GM23338 (cell line): Measurements from ENCODE around the gene RELL1. TPM values are rescaled to one million over a fixed set of nuclear protein-coding genes. Genes with fewer than 3 reads are reported as not detected.

Source experiments
- ATAC-seq: fragments of 200-7000 bp; cut with Tn5 transposase; 3 replicates; pipeline ENCODE4 v1.9.1; 2020
- DNase-seq: peaks from one replicate; pipeline ENCODE4 v3.0.0-alpha.2; 2015; ENCODE audit warnings: low spot score
- H2AFZ ChIP-seq: fragments of 200-600 bp; sonication (generic); 2 replicates; pipeline ENCODE4 v1.8.0; 2016; ENCODE audit warnings: antibody characterized with exemption, mild to moderate bottlenecking, moderate library complexity
- H3F3A ChIP-seq: fragments of 200-600 bp; sonication (generic); replicated peaks from 2 replicates; pipeline ENCODE4 v1.8.0; 2017; ENCODE audit warnings: antibody characterized with exemption, mixed run types, low read depth
- H3K27ac ChIP-seq: fragments of 200-600 bp; sonication (generic); 2 replicates; pipeline ENCODE4 v1.6.1; 2016; ENCODE audit warnings: low read depth
- H3K27me3 ChIP-seq: fragments of 200-600 bp; sonication (generic); 2 replicates; pipeline ENCODE4 v1.8.0; 2016; ENCODE audit warnings: mild to moderate bottlenecking, mixed run types, moderate library complexity; ENCODE audit not compliant: insufficient read depth
- H3K36me3 ChIP-seq: fragments of 200-600 bp; sonication (generic); 2 replicates; pipeline ENCODE4 v1.8.0; 2016; ENCODE audit warnings: mild to moderate bottlenecking; ENCODE audit not compliant: insufficient read depth
- H3K4me1 ChIP-seq: fragments of 200-600 bp; sonication (generic); 2 replicates; pipeline ENCODE4 v1.8.0; 2016; ENCODE audit warnings: mild to moderate bottlenecking, moderate library complexity; ENCODE audit not compliant: insufficient read depth
- H3K4me2 ChIP-seq: fragments of 200-600 bp; sonication (generic); 2 replicates; pipeline ENCODE4 v1.7.1; 2017; ENCODE audit warnings: mixed run types
- H3K4me3 ChIP-seq: fragments of 200-600 bp; sonication (generic); 2 replicates; pipeline ENCODE4 v1.6.1; 2016; ENCODE audit warnings: mixed run types
- H3K79me2 ChIP-seq: fragments of 200-600 bp; sonication (generic); replicated peaks from 2 replicates; pipeline ENCODE4 v1.8.0; 2017; ENCODE audit warnings: mild to moderate bottlenecking; ENCODE audit not compliant: insufficient read depth
- H3K9me2 ChIP-seq: fragments of 200-600 bp; sonication (generic); 2 replicates; pipeline ENCODE4 v1.8.0; 2017; ENCODE audit not compliant: insufficient read depth
- H4K20me1 ChIP-seq: fragments of 200-600 bp; sonication (generic); replicated peaks from 2 replicates; pipeline ENCODE4 v1.8.0; 2017; ENCODE audit warnings: mild to moderate bottlenecking; ENCODE audit not compliant: insufficient read depth
- H3K27ac Mint-ChIP-seq: 2 replicates; pipeline ENCODE4 v1.8.0; 2020; ENCODE audit warnings: inconsistent platforms, mild to moderate bottlenecking, moderate library complexity, mixed read lengths
- H3K27me3 Mint-ChIP-seq: 3 replicates; pipeline ENCODE4 v1.8.0; 2022; ENCODE audit warnings: low read depth, mild to moderate bottlenecking, moderate library complexity, mixed read lengths, inconsistent platforms; ENCODE audit not compliant: insufficient read depth, poor library complexity
- H3K36me3 Mint-ChIP-seq: 3 replicates; pipeline ENCODE4 v1.8.0; 2021; ENCODE audit warnings: low read depth, mild to moderate bottlenecking, inconsistent platforms, moderate library complexity, mixed read lengths
- H3K4me1 Mint-ChIP-seq: 3 replicates; pipeline ENCODE4 v1.8.0; 2020; ENCODE audit warnings: mild to moderate bottlenecking, inconsistent platforms, mixed read lengths
- H3K4me3 Mint-ChIP-seq: 3 replicates; pipeline ENCODE4 v1.8.0; 2021; ENCODE audit warnings: moderate library complexity, mild to moderate bottlenecking, inconsistent platforms, mixed read lengths
- H3K9me3 Mint-ChIP-seq: 3 replicates; pipeline ENCODE4 v1.8.0; 2020; ENCODE audit warnings: moderate library complexity, mild to moderate bottlenecking, inconsistent platforms, mixed read lengths
- CREB1 ChIP-seq: fragments of 250-450 bp; sonication (Bioruptor Pico); IDR thresholded peaks from 2 replicates; pipeline ENCODE4 v1.5.0; 2020; ENCODE audit warnings: low read depth, mild to moderate bottlenecking, moderate library complexity
- EZH2phosphoT487 ChIP-seq: fragments of 200-600 bp; sonication (generic); IDR thresholded peaks from one replicate; pipeline ENCODE4 v1.8.1; 2018; ENCODE audit warnings: antibody characterized with exemption; ENCODE audit not compliant: unreplicated experiment
- JUNB ChIP-seq: IDR thresholded peaks from one replicate; pipeline ENCODE4 v1.6.1; 2016; ENCODE audit warnings: antibody characterized with exemption; ENCODE audit not compliant: unreplicated experiment
- NANOG ChIP-seq: IDR thresholded peaks from 2 replicates; pipeline ENCODE4 v1.6.1; 2016; ENCODE audit warnings: antibody characterized with exemption, borderline replicate concordance
- POLR2AphosphoS5 ChIP-seq: IDR thresholded peaks from 2 replicates; pipeline ENCODE4 v1.6.1; 2016; ENCODE audit warnings: antibody characterized with exemption, low read depth
- ZNF114 ChIP-seq: fragments of 250-450 bp; sonication (Bioruptor Pico); IDR thresholded peaks from 2 replicates; pipeline ENCODE4 v1.5.0; 2020; ENCODE audit warnings: mild to moderate bottlenecking, moderate library complexity
- polyA plus RNA-seq: library from polyadenylated mRNA; unstranded; fragments of >200 nt; fragmentation: Nextera tagmentation; extraction: Ambion mirVana; gene quantifications from 2 replicates; pipeline ENCODE4 v1.2.1, GENCODE V29; 2016
- total RNA-seq: library from RNA; depleted of rRNA; stranded (reverse); fragments of >200 nt; shearing (Covaris generic); gene quantifications from 2 replicates; pipeline ENCODE4 v1.2.3, GENCODE V29; 2014
- TF ChIP-seq, protein P1 (sequence below): IDR thresholded peaks from 2 replicates; pipeline ENCODE4 v1.6.1; 2016; ENCODE audit warnings: antibody characterized with exemption
- TF ChIP-seq, protein P2 (sequence below), 2 experiments: fragments of 200-600 bp in 1 of 2; sonication (generic) in 1 of 2; conservative IDR thresholded peaks; 2 replicates each; pipeline versions ENCODE4 v1.5.1 to v1.6.1; 2016 to 2017; ENCODE audit warnings: antibody characterized with exemption in 2 of 2, low read depth in 2 of 2, mild to moderate bottlenecking in 2 of 2, moderate library complexity in 1 of 2

Gene RELL1
- total and polyA plus RNA-seq, 2 experiments from 2014 or later: 2.8 to 28.5 TPM

DNA sequence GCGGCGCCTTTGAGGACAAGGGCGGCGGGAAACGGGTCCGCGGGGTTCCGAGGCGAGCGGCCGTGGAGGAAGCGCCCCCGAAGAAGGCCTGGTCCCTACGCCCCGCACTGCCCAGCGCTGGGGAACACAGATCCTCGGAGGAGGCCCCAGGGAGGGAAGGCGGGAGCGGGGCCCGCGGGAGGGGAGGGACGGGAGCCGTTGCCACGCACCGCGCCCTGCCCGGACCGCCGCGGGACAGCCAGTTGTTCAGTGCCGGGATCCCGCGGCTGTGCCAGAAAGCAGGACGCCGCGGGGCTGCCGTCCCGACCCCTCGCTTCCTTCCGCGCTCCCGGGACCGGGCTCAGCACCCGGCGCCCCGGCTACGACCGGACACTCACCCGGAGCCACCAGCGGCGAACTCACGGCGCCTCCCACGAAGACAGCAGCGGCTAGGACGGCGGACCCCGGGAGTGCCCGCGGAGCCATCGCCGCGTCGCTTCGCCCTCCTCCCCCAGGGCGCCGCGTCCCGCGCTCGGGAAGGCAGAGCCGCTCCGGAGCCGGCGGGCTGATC lies 278 bp downstream of the RELL1 start:
- peak overlapping the region; percentile 81 for H3K4me3 Mint-ChIP-seq
- H3K4me1 Mint-ChIP-seq: peaks cover 36% of the 10 kb centered on the region
- peaks cover 1% of the 10 kb centered on the region; the same call in 1 of the 3 replicates for H3K9me3 Mint-ChIP-seq
- peak overlapping the region; percentile 89 for H2AFZ ChIP-seq
- H3K36me3 Mint-ChIP-seq: peaks cover 12% of the 10 kb centered on the region
- peak; percentile 44 for ATAC-seq
- peaks cover 32% of the 10 kb centered on the region for H3K4me1 ChIP-seq
- peaks cover 24% of the 10 kb centered on the region for H3K27me3 ChIP-seq
- no peaks in the 10 kb centered on the region for H3F3A ChIP-seq
- peak overlapping the region; percentile 86 for H3K4me2 ChIP-seq
- H3K27ac Mint-ChIP-seq: no peak overlapping the region
- H3K9me2 ChIP-seq: no peaks in the 10 kb centered on the region
- H4K20me1 ChIP-seq: peaks cover 9% of the 10 kb centered on the region
- peak; percentile 63 for DNase-seq
- H3K36me3 ChIP-seq: no peaks in the 10 kb centered on the region
- peaks cover 34% of the 10 kb centered on the region for H3K79me2 ChIP-seq
- peak overlapping the region; percentile 60 for H3K4me3 ChIP-seq
- TF ChIP-seq ZNF114 (no peak), EZH2phosphoT487 (no peak), POLR2AphosphoS5 (peak; percentile 90)
- TF ChIP-seq, protein P1, sequence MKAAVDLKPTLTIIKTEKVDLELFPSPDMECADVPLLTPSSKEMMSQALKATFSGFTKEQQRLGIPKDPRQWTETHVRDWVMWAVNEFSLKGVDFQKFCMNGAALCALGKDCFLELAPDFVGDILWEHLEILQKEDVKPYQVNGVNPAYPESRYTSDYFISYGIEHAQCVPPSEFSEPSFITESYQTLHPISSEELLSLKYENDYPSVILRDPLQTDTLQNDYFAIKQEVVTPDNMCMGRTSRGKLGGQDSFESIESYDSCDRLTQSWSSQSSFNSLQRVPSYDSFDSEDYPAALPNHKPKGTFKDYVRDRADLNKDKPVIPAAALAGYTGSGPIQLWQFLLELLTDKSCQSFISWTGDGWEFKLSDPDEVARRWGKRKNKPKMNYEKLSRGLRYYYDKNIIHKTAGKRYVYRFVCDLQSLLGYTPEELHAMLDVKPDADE: no peak
- H3K27me3 Mint-ChIP-seq: peaks cover 15% of the 10 kb centered on the region
- H3K27ac ChIP-seq: no peak overlapping the region

DNA sequence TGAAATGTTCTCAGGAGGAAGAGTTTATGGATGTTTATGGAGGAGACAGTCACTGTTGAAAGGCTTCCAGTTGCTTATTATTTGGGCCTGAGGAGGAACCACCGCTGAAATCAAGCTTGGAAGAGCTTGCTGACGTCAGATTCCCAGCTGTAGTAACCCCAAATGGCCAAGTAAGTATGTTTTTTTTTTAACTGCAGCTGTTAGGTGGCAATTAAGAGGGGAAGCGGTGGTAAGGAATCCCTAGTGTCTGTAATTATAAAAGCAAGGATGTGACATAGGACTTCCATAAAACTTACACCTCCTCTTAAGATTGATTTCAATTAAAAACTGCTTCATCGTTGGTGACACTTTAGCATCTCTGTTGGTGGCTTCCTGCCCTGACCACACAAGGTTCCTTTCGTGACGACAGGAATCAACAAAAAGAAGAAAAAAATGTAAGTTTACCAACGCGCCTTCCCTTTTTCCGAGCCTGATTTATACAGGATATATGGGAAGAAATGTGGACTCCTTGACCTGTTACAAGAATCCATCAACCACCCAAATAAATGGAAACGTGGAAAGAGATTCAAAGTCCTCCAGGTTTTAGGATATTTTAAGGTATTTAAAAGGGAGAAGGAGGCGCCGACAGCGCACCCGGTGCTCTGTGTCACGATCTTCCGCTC lies 884 bp downstream of the RELL1 start:
- H3K27me3 Mint-ChIP-seq: peaks cover 15% of the 10 kb centered on the region
- ATAC-seq (no peak), DNase-seq (peak; percentile 21)
- Histone ChIP-seq H3K9me2 (no peaks in the 10 kb centered on the region), H3K4me3 (peak overlapping the region; percentile 60), H3K79me2 (peaks cover 38% of the 10 kb centered on the region), H3F3A (no peaks in the 10 kb centered on the region), H3K4me2 (peak overlapping the region; percentile 86), H2AFZ (peak overlapping the region; percentile 89), H3K27me3 (peaks cover 24% of the 10 kb centered on the region), H3K4me1 (peaks cover 32% of the 10 kb centered on the region), H3K27ac (no peak overlapping the region), H4K20me1 (peaks cover 9% of the 10 kb centered on the region), H3K36me3 (no peaks in the 10 kb centered on the region)
- H3K4me1 Mint-ChIP-seq: peaks cover 36% of the 10 kb centered on the region
- peaks cover 15% of the 10 kb centered on the region for H3K36me3 Mint-ChIP-seq
- H3K4me3 Mint-ChIP-seq: peak overlapping the region; percentile 81
- TF ChIP-seq CREB1 (CRISPR knock-in tag) (no peak; the same call in 1 of the 2 replicates), NANOG (no peak), EZH2phosphoT487 (no peak), JUNB (no peak)
- TF ChIP-seq, protein P2, sequence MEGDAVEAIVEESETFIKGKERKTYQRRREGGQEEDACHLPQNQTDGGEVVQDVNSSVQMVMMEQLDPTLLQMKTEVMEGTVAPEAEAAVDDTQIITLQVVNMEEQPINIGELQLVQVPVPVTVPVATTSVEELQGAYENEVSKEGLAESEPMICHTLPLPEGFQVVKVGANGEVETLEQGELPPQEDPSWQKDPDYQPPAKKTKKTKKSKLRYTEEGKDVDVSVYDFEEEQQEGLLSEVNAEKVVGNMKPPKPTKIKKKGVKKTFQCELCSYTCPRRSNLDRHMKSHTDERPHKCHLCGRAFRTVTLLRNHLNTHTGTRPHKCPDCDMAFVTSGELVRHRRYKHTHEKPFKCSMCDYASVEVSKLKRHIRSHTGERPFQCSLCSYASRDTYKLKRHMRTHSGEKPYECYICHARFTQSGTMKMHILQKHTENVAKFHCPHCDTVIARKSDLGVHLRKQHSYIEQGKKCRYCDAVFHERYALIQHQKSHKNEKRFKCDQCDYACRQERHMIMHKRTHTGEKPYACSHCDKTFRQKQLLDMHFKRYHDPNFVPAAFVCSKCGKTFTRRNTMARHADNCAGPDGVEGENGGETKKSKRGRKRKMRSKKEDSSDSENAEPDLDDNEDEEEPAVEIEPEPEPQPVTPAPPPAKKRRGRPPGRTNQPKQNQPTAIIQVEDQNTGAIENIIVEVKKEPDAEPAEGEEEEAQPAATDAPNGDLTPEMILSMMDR (conservative IDR thresholded peaks at IDR 0.05; ENCODE audit: low read depth in 2 of 2): no peak
- no peak overlapping the region for H3K27ac Mint-ChIP-seq
- no peaks in the 10 kb centered on the region for H3K9me3 Mint-ChIP-seq
